HepG2 (cell line): ENCODE results near the gene KIF22. TPM values are rescaled to one million over a fixed set of nuclear protein-coding genes. Genes with fewer than 3 reads are reported as not detected.

ENCODE experiments used
- DNMT3B ChIP-seq: conservative IDR thresholded peaks from 2 replicates; pipeline ENCODE4 v1.6.1; 2016; ENCODE audit warnings: missing biosample characterization, control low read depth
- GABPA ChIP-seq, 2 experiments: IDR thresholded peaks; 2 replicates each; pipeline ENCODE4 v1.6.1; 2011 to 2016; ENCODE audit warnings: low read depth in 2 of 2, low read length in 1 of 2, missing biosample characterization in 1 of 2, missing genetic modification characterization in 1 of 2
- GTF2F1 ChIP-seq: fragments of 150-350 bp; IDR thresholded peaks from 2 replicates; pipeline ENCODE4 v1.6.1; 2014; ENCODE audit warnings: low read length
- HMGA1 ChIP-seq: sonication (generic); formaldehyde crosslinking; conservative IDR thresholded peaks from 2 replicates; pipeline ENCODE4 v1.4.0; 2020; ENCODE audit warnings: missing genetic modification reagents
- ISX ChIP-seq: sonication (generic); formaldehyde crosslinking; conservative IDR thresholded peaks from 2 replicates; pipeline ENCODE4 v1.5.0; 2020; ENCODE audit warnings: missing genetic modification reagents
- KMT2B ChIP-seq: IDR thresholded peaks from 2 replicates; pipeline ENCODE4 v1.6.1; 2016; ENCODE audit warnings: missing genetic modification reagents, missing compliant biosample characterization
- SKIL ChIP-seq: sonication (generic); formaldehyde crosslinking; IDR thresholded peaks from 2 replicates; pipeline ENCODE4 v1.8.0; 2022; ENCODE audit warnings: missing genetic modification reagents, mild to moderate bottlenecking, moderate library complexity, borderline replicate concordance
- TARDBP ChIP-seq: sonication (generic); formaldehyde crosslinking; IDR thresholded peaks from 2 replicates; pipeline ENCODE4 v1.8.0; 2022; ENCODE audit warnings: mild to moderate bottlenecking, missing genetic modification reagents
- ZNF274 ChIP-seq: sonication (generic); formaldehyde crosslinking; IDR thresholded peaks from 2 replicates; pipeline ENCODE4 v1.5.1; 2020; ENCODE audit warnings: mild to moderate bottlenecking, missing genetic modification reagents
- ZNF546 ChIP-seq: sonication (generic); formaldehyde crosslinking; conservative IDR thresholded peaks from 2 replicates; pipeline ENCODE4 v1.8.1; 2023; ENCODE audit warnings: mild to moderate bottlenecking, missing genetic modification reagents
- ZNF619 ChIP-seq: sonication (generic); formaldehyde crosslinking; IDR thresholded peaks from 2 replicates; pipeline ENCODE4 v1.4.0; 2020; ENCODE audit warnings: mild to moderate bottlenecking, missing genetic modification reagents
- polyA plus RNA-seq, 8 experiments: library from polyadenylated mRNA; depleted of rRNA in 3 of 8; stranded (reverse) in 7 of 8; unstranded in 1 of 8; fragments of >200 nt; fragmentation: Illumina TruSeq in 4 of 8; extraction: Trizol in 4 of 8; gene quantifications; 2 replicates each; pipeline versions ENCODE4 v1.2.1 to v1.2.3, GENCODE V29; 2011 to 2016; ENCODE audit warnings: low read depth in 4 of 8, missing spikeins in 1 of 8, mixed read lengths in 1 of 8; ENCODE audit not compliant: insufficient read depth in 1 of 8
- total RNA-seq, 5 experiments: library from RNA; depleted of rRNA; stranded (reverse); fragments of >200 nt; fragmentation: Illumina TruSeq; extraction: Trizol; gene quantifications; 2 replicates each; pipeline ENCODE4 v1.2.3, GENCODE V29; 2016; ENCODE audit warnings: low read depth in 1 of 5
- TF ChIP-seq, protein P1 (sequence below): sonication (generic); formaldehyde crosslinking; IDR thresholded peaks from 2 replicates; pipeline ENCODE4 v1.4.0; 2020; ENCODE audit warnings: missing genetic modification reagents
- TF ChIP-seq, protein P2 (sequence below): IDR thresholded peaks from 2 replicates; pipeline ENCODE4 v1.6.1; 2016; ENCODE audit warnings: missing compliant biosample characterization, missing genetic modification reagents, borderline replicate concordance
- TF ChIP-seq, protein P3 (sequence below): sonication (generic); formaldehyde crosslinking; IDR thresholded peaks from 2 replicates; pipeline ENCODE4 v1.4.0; 2020; ENCODE audit warnings: missing genetic modification reagents, mild to moderate bottlenecking, borderline replicate concordance
- TF ChIP-seq, protein P4 (sequence below): IDR thresholded peaks from 2 replicates; pipeline ENCODE4 v1.6.1; 2016; ENCODE audit warnings: control low read depth
- TF ChIP-seq, protein P5 (sequence below): sonication (generic); formaldehyde crosslinking; IDR thresholded peaks from 2 replicates; pipeline ENCODE4 v1.5.0; 2020; ENCODE audit warnings: mild to moderate bottlenecking, missing genetic modification reagents

Gene KIF22
- total and polyA plus RNA-seq, 2 of the 13 experiments (the other 11 are each of a cell fraction or from before 2014, with no cell fraction given) = 95.8 to 118 TPM

GRCh38 chr16:29848420-29849297, 58.1 kb downstream of the KIF22 start (continued):
- TF ChIP-seq, protein P1, sequence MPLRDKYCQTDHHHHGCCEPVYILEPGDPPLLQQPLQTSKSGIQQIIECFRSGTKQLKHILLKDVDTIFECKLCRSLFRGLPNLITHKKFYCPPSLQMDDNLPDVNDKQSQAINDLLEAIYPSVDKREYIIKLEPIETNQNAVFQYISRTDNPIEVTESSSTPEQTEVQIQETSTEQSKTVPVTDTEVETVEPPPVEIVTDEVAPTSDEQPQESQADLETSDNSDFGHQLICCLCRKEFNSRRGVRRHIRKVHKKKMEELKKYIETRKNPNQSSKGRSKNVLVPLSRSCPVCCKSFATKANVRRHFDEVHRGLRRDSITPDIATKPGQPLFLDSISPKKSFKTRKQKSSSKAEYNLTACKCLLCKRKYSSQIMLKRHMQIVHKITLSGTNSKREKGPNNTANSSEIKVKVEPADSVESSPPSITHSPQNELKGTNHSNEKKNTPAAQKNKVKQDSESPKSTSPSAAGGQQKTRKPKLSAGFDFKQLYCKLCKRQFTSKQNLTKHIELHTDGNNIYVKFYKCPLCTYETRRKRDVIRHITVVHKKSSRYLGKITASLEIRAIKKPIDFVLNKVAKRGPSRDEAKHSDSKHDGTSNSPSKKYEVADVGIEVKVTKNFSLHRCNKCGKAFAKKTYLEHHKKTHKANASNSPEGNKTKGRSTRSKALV (CRISPR knock-in tag) = no peak
- TF ChIP-seq, protein P2, sequence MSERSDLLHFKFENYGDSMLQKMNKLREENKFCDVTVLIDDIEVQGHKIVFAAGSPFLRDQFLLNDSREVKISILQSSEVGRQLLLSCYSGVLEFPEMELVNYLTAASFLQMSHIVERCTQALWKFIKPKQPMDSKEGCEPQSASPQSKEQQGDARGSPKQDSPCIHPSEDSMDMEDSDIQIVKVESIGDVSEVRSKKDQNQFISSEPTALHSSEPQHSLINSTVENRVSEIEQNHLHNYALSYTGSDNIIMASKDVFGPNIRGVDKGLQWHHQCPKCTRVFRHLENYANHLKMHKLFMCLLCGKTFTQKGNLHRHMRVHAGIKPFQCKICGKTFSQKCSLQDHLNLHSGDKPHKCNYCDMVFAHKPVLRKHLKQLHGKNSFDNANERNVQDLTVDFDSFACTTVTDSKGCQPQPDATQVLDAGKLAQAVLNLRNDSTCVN (CRISPR knock-in tag) = no peak
- TF ChIP-seq ZNF274 (0 out of 2 replicates have a peak, but pooled peaks have one; percentile 33), GTF2F1 (no peak), KMT2B (CRISPR knock-in tag) (no peak), ZNF546 (CRISPR knock-in tag) (no peak), SKIL (no peak), DNMT3B (CRISPR knock-in tag) (no peak), GABPA (IDR thresholded peaks at IDR 0.05; ENCODE audit: low read depth, low read length) (no peak), GABPA (CRISPR knock-in tag; IDR thresholded peaks at IDR 0.05; ENCODE audit: low read depth) (no peak), HMGA1 (CRISPR knock-in tag) (no peak), ISX (CRISPR knock-in tag) (no peak), TARDBP (CRISPR knock-in tag) (0 out of 2 replicates have a peak, but pooled peaks have one; percentile 53), ZNF619 (CRISPR knock-in tag) (0 out of 2 replicates have a peak, but pooled peaks have one; percentile 24)
- TF ChIP-seq, protein P3, sequence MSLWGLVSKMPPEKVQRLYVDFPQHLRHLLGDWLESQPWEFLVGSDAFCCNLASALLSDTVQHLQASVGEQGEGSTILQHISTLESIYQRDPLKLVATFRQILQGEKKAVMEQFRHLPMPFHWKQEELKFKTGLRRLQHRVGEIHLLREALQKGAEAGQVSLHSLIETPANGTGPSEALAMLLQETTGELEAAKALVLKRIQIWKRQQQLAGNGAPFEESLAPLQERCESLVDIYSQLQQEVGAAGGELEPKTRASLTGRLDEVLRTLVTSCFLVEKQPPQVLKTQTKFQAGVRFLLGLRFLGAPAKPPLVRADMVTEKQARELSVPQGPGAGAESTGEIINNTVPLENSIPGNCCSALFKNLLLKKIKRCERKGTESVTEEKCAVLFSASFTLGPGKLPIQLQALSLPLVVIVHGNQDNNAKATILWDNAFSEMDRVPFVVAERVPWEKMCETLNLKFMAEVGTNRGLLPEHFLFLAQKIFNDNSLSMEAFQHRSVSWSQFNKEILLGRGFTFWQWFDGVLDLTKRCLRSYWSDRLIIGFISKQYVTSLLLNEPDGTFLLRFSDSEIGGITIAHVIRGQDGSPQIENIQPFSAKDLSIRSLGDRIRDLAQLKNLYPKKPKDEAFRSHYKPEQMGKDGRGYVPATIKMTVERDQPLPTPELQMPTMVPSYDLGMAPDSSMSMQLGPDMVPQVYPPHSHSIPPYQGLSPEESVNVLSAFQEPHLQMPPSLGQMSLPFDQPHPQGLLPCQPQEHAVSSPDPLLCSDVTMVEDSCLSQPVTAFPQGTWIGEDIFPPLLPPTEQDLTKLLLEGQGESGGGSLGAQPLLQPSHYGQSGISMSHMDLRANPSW (CRISPR knock-in tag) = no peak
- TF ChIP-seq, protein P4, sequence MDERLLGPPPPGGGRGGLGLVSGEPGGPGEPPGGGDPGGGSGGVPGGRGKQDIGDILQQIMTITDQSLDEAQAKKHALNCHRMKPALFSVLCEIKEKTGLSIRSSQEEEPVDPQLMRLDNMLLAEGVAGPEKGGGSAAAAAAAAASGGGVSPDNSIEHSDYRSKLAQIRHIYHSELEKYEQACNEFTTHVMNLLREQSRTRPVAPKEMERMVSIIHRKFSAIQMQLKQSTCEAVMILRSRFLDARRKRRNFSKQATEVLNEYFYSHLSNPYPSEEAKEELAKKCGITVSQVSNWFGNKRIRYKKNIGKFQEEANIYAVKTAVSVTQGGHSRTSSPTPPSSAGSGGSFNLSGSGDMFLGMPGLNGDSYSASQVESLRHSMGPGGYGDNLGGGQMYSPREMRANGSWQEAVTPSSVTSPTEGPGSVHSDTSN (CRISPR knock-in tag) = no peak
- TF ChIP-seq, protein P5, sequence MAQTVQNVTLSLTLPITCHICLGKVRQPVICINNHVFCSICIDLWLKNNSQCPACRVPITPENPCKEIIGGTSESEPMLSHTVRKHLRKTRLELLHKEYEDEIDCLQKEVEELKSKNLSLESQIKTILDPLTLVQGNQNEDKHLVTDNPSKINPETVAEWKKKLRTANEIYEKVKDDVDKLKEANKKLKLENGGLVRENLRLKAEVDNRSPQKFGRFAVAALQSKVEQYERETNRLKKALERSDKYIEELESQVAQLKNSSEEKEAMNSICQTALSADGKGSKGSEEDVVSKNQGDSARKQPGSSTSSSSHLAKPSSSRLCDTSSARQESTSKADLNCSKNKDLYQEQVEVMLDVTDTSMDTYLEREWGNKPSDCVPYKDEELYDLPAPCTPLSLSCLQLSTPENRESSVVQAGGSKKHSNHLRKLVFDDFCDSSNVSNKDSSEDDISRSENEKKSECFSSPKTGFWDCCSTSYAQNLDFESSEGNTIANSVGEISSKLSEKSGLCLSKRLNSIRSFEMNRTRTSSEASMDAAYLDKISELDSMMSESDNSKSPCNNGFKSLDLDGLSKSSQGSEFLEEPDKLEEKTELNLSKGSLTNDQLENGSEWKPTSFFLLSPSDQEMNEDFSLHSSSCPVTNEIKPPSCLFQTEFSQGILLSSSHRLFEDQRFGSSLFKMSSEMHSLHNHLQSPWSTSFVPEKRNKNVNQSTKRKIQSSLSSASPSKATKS (CRISPR knock-in tag) = no peak
